Measurements from ENCODE around the gene MUTYH.

Gene MUTYH

GRCh38 chr1:45326627-45327623 is 13.3 kb downstream of the MUTYH start, which contains the start of gene HPDL:
Gene HPDL (plus strand): TSS chr1:45326895. CDS start chr1:45327149, 254 bp downstream.
- H3K4me3 ChIP-seq (ENCODE audit: low read depth, low read length) = peak within 1 kb of the TSS; percentile 49
- DNase-seq (ENCODE audit: low read depth) = no peak

- no peak for DNase-seq (ENCODE audit: low read depth)
- H3K4me3 ChIP-seq (ENCODE audit: low read depth, low read length) = peak overlapping the region; percentile 49
These were observed 14.3 kb downstream of the MUTYH start for GRCh38 chr1:45325851-45326506.

GRCh38 chr1:45322486-45323040 is 17.7 kb downstream of the MUTYH start:
- H3K4me3 ChIP-seq (ENCODE audit: low read depth, low read length) = no peak overlapping the region
- no peak for DNase-seq (ENCODE audit: low read depth)

GRCh38 chr1:45321444-45321843 is 18.8 kb downstream of the MUTYH start:
- DNase-seq (ENCODE audit: low read depth) = no peak
- H3K4me3 ChIP-seq (ENCODE audit: low read depth, low read length) = no peak overlapping the region

GRCh38 chr1:45319761-45320160 is 20.5 kb downstream of the MUTYH start:
- no peak for DNase-seq (ENCODE audit: low read depth)
- no peak overlapping the region for H3K4me3 ChIP-seq (ENCODE audit: low read depth, low read length)

- DNase-seq (ENCODE audit: low read depth) = no peak
These were observed 23.1 kb downstream of the MUTYH start for GRCh38 chr1:45317166-45317565.

GRCh38 chr1:45314266-45314665 is 26.0 kb downstream of the MUTYH start:
- no peak overlapping the region for H3K4me3 ChIP-seq (ENCODE audit: low read depth, low read length)
- no peak for DNase-seq (ENCODE audit: low read depth)

More at GRCh38 chr1:45317166-45317565, 23.1 kb downstream of the MUTYH start:
- H3K4me3 ChIP-seq (ENCODE audit: low read depth, low read length) = no peak overlapping the region

- no peak for DNase-seq (ENCODE audit: low read depth)
- no peak overlapping the region for H3K4me3 ChIP-seq (ENCODE audit: low read depth, low read length)
These were observed 33.3 kb downstream of the MUTYH start for GRCh38 chr1:45306905-45307304.

GRCh38 chr1:45306319-45306718 is 33.9 kb downstream of the MUTYH start:
- H3K4me3 ChIP-seq (ENCODE audit: low read depth, low read length) = no peak overlapping the region
- peak; percentile 16 for DNase-seq (ENCODE audit: low read depth)

- no peak overlapping the region for H3K4me3 ChIP-seq (ENCODE audit: low read depth, low read length)
- DNase-seq (ENCODE audit: low read depth) = no peak
These were observed 35.0 kb downstream of the MUTYH start for GRCh38 chr1:45305231-45305630.

GRCh38 chr1:45304311-45305081 is 35.7 kb downstream of the MUTYH start:
- peak overlapping the region; percentile 68 for H3K4me3 ChIP-seq (ENCODE audit: low read depth, low read length)
- no peak for DNase-seq (ENCODE audit: low read depth)

GRCh38 chr1:45303520-45304310 is 36.5 kb downstream of the MUTYH start:
- peak; percentile 91 for DNase-seq (ENCODE audit: low read depth)
- H3K4me3 ChIP-seq (ENCODE audit: low read depth, low read length) = peak overlapping the region; percentile 68

- DNase-seq (ENCODE audit: low read depth) = no peak
- H3K4me3 ChIP-seq (ENCODE audit: low read depth, low read length) = peak overlapping the region; percentile 54
These were observed 37.6 kb downstream of the MUTYH start for GRCh38 chr1:45302505-45303150.

GRCh38 chr1:45300669-45300997 is 39.6 kb downstream of the MUTYH start:
- DNase-seq (ENCODE audit: low read depth) = no peak
- no peak overlapping the region for H3K4me3 ChIP-seq (ENCODE audit: low read depth, low read length)

GRCh38 chr1:45299981-45300668 is 40.1 kb downstream of the MUTYH start:
- DNase-seq (ENCODE audit: low read depth) = peak; percentile 47
- no peak overlapping the region for H3K4me3 ChIP-seq (ENCODE audit: low read depth, low read length)

- no peak overlapping the region for H3K4me3 ChIP-seq (ENCODE audit: low read depth, low read length)
- no peak for DNase-seq (ENCODE audit: low read depth)
These were observed 40.9 kb downstream of the MUTYH start for GRCh38 chr1:45299296-45299695.

- DNase-seq (ENCODE audit: low read depth) = no peak
These were observed 42.4 kb downstream of the MUTYH start for GRCh38 chr1:45297666-45298356.

More at GRCh38 chr1:45297666-45298356, 42.4 kb downstream of the MUTYH start:
- H3K4me3 ChIP-seq (ENCODE audit: low read depth, low read length) = no peak overlapping the region

Data from skeletal muscle cell (primary cell).